HPDE6-E6E7 (cell line): ENCODE results near the gene TMEM120A.

Experiments
- DNase-seq: peaks from one replicate; pipeline ENCODE4 v3.0.0; 2011; ENCODE audit warnings: missing footprints; ENCODE audit errors: extremely low spot score

The TMEM120A gene

DNA sequence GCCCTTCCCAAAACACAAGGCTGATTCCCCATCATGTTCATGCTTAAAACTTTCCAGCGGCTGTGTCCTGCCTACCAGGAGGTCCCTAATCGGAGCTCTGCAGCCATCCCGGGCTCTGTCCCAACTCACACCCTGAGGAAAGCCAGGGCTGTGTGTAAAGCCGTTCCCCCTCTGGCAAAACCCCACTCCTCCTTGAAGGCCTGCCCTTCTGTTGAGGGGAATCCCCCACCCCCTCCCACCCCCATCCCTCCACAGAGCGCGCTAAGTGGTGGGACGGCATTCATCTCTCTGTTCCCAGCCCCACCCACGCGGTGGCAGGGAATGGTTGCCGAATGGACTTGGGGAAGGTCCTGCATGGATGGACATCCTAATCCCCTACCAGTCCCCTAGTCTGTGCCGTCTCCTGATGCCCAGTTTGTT is 667 bp upstream of the TMEM120A start:
- DNase-seq, result no peak

DNA sequence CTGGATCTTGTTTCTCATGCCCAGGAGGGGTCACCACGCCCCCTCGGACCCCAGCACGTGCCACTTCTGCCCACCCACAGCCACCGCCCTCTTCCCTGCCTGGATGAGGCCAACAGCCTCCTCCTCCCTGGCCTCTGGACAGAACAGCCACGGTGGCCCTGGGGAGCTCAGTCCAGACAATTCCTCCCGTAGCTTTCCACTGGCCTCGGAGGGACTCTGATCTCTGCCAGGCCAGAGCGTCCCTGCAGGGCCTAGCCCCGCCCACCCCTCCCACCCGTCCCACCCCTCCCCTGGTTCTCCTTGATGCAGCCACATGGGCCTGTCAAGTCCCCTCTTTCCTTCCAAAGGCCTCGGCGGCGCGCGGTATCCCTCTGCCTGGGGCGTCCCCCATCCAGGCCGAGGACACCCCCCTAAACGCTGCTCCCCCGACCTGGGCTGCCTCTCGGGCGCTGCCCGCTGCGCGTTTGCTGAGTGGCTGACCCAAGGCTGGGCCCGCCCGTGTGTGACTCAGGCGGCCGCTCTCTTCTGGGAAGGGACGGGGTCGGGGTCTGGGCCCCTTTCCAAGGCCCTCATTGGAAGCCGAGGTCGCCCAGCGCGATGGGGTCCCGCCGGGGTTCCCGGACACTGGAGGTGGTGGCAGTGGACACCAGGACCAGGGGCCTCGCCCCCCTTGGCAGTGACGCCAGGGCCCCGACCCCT is 557 bp downstream of the TMEM120A start:
- no peak for DNase-seq

DNA sequence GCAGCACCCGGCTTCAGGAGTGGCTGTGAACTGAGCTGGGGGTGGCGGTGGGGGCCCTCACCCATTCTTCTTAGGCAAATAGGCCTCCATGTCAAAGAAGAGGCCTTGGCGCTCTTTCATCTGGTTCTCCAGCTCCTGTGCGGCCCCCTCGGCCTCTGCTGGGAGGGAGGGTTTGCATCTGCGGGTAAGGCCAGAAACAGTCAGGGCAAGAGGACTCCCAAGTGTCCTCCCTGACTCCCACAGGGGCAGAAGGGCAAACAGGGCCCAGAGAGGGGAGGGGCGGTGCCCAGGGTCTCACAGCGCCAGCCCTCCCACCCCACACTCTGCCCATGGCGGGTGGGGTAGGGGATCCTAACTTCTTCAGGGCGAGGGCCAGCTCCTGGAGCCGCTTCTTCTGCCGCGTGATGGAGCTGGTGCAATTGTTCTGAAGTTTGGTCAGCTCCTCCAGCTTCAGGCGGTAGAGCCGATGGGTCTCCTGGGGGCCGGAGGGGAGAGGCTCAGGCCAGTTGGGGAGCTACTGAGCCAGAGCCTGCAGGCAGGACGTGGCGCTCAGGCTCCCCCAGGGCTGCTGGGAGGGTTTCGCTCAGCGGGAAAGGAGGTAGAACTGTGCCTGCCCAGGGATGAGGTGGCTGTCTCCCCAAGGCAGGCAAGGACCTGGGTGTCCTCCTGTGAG is 2.2 kb downstream of the TMEM120A start:
- no peak for DNase-seq

DNA sequence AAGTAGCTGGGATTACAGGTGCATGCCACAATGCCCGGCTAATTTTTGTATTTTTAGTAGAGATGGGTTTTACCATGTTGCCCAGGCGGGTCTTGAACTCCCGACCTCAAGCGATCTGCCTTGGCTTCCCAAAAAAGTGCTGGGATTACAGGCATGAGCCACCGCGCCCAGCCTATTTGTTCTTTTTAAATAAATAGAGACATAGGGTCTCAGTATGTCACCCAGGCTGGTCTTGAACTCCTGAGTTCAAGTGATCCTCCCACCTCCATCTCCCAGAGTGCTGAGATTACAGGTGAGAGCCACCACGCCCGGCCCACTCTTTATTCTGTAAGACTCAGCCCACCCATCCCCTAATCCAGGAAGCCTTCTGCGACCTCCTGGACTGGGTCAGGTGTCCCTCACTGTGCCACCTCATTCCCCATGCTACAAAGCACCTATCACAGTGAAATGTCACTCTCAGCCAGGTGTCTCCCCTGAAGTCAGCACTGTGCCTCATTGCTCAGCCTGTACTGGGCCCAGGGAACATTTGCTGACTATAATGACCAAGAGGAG is 2.8 kb downstream of the TMEM120A start:
- DNase-seq, result no peak

DNA sequence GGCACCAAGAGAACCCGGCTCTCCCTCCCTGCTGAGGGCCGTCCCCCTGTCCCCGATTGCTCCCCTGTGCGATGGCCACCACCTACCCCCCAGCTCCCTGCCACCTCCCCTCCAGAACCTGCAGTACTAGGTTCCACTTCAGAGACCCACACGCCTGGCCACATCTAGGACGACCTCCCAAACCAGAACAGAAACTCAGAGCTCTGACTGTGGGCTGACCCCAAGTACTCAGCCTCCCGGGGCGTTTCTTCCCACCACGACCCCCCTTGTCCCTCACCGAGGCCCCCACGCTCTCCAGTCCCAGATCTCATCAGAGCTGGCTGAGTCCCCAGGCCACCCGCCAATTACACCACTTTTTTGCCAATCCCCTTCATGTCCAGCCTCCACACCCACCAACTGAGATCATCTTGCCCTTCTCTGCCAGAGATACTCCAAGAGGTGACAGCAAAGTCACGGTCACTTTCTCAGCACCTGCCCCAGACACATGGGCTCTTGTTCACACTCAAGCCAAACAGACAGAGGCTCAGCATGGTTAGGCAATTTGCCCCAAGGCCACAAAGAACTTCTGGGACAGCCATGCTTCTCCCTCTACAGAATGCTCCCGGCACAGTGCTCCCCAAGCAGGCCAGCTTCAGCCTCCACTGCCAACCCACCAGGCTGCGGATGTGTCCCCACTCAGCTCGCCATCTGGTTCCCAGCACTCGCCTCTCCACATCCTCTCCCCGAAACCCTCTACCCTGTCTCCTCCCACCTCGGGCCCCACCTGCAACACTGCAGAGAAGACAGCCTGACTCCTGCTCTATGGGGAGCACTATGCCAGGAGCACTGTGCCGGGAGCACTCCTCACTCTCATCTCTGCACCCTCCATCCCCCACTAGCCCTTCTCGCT is 4.7 kb downstream of the TMEM120A start:
- DNase-seq, result no peak

DNA sequence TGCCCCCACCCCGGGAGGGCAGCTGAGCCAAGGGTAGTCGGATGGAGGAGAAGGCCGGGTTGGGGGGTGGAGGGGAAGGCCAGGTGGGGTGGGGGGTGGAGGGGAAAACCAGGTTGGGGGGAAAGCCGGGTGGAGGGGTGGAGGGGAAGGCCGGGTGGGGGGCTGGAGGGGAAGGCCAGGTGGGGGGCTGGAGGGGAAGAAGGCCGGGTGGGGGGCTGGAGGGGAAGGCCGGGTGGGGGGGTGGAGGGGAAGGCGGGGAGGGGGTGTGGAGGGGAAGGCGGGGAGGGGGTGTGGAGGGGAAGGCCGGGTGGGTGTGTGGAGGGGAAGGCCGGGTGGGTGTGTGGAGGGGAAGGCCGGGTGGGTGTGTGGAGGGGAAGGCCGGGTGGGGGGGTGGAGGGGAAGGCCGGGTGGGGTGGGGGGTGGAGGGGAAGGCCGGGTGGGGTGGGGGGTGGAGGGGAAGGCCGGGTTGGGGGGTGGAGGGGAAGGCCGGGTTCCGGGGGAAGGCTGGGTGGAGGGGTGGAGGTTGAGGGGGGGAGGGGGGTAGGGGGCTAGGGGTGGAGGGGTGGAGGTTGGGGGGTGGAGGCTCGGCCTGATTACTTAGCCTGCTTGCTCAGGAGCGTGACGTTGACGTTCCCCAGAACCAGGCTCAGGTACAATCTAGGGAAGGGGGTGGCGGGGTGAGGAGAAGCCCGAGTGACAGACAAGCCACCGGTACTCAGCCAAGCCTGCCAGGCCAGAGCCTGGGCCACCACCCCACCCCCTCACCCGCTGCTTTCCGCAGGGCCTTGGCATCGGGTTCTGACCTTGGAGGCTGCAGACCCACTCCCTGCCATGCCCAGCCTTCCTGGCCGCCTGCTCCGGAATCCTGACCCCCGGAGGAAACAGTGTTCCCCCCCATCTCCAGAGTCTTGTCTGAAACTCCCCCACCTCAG is 5.6 kb downstream of the TMEM120A start:
- DNase-seq, result no peak

DNA sequence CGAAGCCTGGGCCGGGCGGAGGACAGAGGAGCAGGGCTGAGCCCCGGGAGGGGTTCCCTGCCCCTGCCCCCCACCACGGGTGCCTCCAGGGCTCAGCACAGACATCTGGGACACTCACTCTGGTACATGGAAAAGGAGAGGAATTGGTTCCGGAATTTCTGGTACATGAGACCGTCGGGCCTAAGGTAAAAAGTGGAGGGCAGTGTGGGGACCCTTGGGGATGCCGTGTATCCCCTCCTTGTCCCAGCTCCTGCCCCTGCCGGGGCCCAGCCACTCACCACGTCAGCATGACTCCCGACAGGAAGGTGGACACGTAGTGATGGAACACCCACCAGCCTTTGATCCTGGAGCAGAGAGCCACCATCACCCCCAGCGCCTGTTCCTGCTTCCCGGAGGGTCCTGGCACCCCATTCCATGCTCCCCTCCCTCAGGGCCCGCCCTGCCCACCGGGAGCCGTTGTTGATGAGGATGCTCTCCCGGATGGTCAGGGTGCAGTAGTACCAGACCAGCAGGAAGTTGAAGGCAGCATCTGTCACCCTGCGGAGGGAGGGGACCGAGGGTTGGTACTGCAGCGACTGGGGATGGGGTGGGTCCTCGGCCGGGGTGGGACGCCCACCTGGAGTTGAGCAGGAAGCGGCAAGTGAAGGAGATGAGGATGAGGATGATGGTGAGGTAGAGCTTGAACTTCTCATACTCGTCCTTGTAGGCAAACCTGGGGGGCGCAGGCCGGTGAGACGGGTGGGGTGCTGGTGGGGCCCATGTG is 6.4 kb downstream of the TMEM120A start:
- no peak for DNase-seq

DNA sequence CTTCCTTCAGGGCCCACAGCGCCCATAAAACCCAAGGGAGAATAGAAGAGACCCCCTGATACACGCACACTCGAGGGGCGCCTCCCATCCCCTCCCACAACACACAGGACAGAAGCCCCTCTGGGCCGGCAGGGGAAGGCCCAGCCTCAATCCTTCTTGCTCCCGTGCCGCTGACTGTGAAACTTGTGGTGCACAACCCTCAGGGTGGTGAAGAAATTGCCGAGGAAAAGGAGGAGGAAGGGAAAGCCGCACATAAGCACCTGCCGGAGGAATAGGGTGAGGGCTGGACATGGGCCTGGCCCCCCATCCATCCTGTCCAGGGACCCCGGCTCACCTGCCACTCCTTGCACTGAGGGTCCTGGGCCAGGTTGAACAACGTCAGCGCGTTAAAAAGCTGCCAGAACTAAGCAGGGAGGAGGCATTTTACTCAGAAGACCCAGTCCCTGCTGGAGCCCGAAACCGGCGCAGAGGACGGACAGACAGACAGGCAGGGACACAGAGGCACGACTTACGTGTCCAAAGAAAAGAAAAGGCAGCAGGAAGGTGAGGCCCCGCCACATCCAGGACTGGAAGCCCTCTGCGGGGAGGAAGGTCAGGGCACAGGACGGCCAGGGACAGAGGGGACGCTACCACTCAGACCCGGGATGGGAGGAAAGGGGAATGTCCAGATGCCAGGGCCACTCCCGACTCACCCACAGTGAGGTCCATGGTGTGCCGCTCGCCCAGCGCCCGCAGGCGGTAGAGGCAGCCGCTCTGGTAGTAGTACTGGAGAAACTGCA is 7.2 kb downstream of the TMEM120A start:
- no peak for DNase-seq

DNA sequence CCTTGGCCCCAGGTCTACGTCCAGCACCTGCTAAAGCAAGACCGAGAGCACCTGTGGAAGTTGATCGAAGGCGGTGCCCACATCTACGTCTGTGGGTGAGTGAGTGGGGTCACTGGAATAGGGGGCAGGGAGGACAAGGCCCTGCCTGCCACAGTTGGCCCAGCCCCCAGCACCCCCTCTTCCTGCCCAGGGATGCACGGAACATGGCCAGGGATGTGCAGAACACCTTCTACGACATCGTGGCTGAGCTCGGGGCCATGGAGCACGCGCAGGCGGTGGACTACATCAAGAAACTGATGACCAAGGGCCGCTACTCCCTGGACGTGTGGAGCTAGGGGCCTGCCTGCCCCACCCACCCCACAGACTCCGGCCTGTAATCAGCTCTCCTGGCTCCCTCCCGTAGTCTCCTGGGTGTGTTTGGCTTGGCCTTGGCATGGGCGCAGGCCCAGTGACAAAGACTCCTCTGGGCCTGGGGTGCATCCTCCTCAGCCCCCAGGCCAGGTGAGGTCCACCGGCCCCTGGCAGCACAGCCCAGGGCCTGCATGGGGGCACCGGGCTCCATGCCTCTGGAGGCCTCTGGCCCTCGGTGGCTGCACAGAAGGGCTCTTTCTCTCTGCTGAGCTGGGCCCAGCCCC is 8.1 kb downstream of the TMEM120A start:
- no peak for DNase-seq

DNA sequence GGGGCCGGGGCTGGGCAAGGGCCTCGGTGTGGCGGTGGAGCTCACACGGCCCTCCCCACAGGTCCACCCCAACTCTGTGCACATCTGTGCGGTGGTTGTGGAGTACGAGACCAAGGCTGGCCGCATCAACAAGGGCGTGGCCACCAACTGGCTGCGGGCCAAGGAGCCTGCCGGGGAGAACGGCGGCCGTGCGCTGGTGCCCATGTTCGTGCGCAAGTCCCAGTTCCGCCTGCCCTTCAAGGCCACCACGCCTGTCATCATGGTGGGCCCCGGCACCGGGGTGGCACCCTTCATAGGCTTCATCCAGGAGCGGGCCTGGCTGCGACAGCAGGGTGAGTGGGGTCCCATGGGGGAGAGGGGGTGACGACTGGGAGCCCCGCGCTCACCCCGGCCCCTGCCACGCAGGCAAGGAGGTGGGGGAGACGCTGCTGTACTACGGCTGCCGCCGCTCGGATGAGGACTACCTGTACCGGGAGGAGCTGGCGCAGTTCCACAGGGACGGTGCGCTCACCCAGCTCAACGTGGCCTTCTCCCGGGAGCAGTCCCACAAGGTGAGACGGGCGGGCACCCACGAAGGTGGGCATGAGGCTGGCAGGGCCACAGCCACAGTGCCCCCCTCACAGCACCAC is 8.8 kb downstream of the TMEM120A start:
- DNase-seq, result no peak

DNA sequence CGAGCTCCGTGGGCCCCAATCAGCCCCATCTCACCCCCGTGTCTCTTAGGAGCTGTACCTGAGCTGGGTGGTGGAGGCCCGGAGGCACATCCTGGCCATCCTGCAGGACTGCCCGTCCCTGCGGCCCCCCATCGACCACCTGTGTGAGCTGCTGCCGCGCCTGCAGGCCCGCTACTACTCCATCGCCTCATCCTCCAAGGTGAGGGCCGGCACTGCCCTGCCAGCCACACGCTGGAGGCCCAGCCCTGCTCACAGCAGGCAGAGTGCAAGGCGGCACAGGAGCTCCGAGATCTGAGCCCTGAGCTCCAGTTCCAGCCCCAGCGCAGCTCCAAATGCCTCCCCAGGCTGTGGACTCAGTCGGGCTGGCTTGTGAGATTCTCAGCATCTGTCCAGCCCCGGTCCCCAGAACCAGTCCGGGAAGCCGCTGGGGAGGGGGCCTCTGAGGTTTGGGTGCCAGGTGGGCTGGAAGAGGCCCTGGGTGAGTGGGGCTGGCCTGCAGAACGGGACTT is 9.3 kb downstream of the TMEM120A start:
- no peak for DNase-seq

DNA sequence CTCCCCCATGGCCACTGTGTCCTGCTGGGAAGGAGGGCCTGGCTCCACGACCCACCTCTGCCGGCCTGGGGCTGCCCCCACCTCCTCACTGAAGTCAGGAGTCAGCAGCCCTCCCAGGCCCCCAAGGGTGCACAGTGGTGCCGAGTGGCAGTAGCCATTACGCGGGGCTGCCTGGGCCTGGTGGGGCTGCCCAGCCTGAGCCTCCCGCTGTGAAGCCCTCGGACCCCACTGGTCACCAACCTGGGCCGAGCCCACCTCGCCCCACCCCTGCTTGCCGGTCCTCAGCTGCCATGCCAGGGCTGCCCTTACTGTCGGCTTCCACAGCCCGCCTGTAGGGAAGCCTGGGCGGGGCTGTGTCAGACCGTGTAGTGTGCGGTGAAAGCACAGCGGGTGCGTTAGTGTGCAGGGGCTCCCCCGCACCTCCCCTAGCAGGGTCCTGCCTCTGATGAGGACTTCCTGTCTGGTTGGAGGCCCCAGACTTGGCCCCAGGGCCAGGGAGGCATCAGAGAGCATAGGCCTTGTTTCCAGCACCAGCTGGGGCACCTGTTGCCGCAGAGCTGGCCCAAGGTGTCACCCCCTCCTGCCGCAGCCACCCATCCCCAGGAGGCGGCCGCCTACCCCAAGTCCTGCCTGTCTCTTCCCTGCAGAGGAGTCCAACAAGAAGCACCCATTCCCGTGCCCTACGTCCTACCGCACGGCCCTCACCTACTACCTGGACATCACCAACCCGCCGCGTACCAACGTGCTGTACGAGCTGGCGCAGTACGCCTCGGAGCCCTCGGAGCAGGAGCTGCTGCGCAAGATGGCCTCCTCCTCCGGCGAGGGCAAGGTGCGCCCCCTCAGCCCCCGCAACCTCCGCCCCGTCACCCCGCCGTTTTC is 10.0 kb downstream of the TMEM120A start:
- DNase-seq, result no peak

DNA sequence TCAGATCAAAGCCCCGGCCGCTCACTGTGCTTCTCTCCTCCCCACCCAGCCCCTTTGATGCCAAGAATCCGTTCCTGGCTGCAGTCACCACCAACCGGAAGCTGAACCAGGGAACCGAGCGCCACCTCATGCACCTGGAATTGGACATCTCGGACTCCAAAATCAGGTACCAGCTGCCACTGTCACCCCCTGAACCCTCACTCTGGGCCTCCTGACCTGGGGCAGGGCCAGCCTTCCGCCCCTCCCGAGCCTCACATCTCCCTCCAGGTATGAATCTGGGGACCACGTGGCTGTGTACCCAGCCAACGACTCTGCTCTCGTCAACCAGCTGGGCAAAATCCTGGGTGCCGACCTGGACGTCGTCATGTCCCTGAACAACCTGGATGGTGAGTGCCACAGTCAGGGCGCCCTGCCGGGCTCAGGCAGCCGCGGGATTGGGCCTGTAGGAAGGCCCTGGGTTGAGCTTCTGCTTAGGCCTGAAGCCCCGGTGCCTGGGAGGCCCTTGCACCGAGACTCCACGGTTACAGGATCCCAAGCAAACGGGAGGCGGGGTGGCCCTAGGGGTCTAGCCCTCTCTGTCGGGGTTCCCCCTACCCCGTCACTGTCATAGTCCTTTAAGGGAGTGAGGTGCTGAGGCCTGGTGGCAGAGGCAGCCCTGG is 10.8 kb downstream of the TMEM120A start:
- DNase-seq, result no peak

DNA sequence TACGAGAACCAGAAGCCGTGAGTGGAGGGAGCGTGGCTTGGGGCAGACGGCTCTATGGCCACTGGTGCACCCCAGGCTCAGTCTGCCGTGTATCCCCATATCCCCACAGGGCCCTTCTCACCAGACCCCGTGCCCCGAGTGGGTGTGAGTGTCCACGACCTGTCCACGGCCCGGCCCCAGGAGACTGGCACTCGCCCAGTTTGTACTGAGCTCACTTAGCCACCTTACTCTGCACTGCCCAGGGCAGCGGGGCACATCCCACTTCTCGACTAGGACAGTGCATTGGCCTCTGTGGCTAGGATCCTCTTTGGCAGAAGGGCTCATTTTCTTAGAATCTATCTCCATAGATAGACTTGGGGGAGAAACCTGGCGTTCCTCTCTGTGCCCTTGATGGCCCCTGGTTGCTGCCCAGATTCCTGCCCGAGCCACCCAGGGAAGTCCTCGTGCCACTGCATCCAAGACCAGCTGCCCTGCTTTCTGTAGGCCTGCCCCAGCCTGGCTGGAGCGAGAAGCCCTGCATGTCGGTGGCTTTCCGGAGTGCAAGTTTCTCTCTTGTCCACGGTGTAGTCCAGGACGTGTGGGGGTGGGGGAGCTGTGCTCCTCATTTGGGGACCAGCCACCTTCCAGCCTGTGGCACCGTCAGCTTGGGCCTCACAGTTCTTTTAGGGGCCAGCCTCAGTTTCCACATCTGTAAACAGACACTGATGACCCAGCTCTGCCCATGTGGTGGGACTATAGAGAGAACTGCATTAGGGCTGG is 11.9 kb downstream of the TMEM120A start:
- DNase-seq, result no peak

DNA sequence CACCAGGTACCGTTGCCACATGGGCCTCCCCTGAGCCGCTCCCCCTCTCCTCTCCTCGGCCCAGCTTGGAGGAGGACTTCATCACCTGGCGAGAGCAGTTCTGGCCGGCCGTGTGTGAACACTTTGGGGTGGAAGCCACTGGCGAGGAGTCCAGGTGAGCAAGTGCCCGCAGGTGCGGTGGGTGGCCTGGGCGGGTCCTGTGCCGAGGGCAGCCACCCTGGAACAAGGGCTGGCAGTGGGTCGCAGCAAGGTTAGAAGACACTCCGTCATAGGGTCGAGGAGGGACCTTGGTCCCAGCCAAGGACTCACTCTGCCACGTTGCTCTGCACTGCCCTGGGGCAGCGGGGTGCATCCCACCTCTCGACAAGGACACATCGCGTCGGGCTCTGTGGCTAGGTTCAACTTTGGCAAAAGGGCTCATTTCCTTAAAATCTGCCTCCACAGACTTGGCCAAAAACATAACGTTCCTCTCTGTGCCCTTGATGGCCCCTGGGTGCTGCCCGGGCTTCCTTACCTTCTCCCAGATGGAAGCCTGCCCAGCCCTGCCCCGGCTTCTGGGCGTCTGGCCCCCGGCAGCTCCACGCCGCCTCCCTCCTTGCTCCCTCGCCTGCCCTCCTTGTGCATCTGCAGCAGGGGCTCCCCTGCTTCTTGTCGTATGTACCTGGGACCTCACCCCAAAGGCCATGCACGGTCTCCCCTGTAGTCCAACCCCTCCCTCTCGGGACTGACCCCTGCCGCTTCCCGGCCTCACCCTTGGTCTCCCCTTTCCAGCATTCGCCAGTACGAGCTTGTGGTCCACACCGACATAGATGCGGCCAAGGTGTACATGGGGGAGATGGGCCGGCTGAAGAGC is 12.7 kb downstream of the TMEM120A start:
- no peak for DNase-seq

DNA sequence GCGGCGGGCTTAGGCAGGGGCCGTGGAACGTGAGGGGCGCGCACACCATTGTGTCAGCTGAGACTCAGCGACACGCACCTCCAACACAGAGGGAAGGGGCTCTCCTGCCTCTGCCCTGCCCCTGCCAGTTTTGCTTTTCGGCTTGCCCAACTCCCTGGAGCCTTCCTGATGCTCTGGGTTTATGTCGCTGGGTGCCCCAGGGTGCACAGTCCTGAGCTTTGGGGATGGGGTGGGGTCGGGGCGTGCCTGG is 13.3 kb downstream of the TMEM120A start:
- no peak for DNase-seq
